WI38 (cell line): ENCODE results near the gene DTWD1.
"Not testable (repeated sequence)": the region's sequence is repeated elsewhere in the genome, so short reads cannot be mapped to it uniquely, and the experiment has no call there.

Source experiments
- H3K4me3 ChIP-seq: 2 replicates; pipeline ENCODE4 v1.5.1; 2011; ENCODE audit warnings: low read depth, mild to moderate bottlenecking, control low read depth, low read length
- CTCF ChIP-seq: IDR thresholded peaks from 2 replicates; pipeline ENCODE4 v1.5.1; 2012; ENCODE audit warnings: low read depth, mild to moderate bottlenecking, control low read depth, low read length

Gene DTWD1

GRCh38 chr15:49645941-49646340 is 25.1 kb downstream of the DTWD1 start:
- TF ChIP-seq CTCF = no peak
- no peak overlapping the region for H3K4me3 ChIP-seq

- no peak for TF ChIP-seq CTCF
Measured at GRCh38 chr15:49646891-49647290, 26.0 kb downstream of the DTWD1 start.

GRCh38 chr15:49649987-49650386 is 29.1 kb downstream of the DTWD1 start:
- no peak for TF ChIP-seq CTCF
- no peak overlapping the region for H3K4me3 ChIP-seq

More at GRCh38 chr15:49646891-49647290, 26.0 kb downstream of the DTWD1 start:
- H3K4me3 ChIP-seq = no peak overlapping the region

- no peak overlapping the region for H3K4me3 ChIP-seq
- no peak for TF ChIP-seq CTCF
Measured at GRCh38 chr15:49650676-49651075, 29.8 kb downstream of the DTWD1 start.

GRCh38 chr15:49652922-49653321 is 32.1 kb downstream of the DTWD1 start:
- TF ChIP-seq CTCF = no peak

GRCh38 chr15:49656734-49657133 is 35.9 kb downstream of the DTWD1 start:
- H3K4me3 ChIP-seq = no peak overlapping the region
- no peak for TF ChIP-seq CTCF

More at GRCh38 chr15:49652922-49653321, 32.1 kb downstream of the DTWD1 start:
- H3K4me3 ChIP-seq = no peak overlapping the region

GRCh38 chr15:49664716-49665115 is 43.9 kb downstream of the DTWD1 start:
- no peak for TF ChIP-seq CTCF

GRCh38 chr15:49666486-49666885 is 45.6 kb downstream of the DTWD1 start:
- not testable (repeated sequence) for H3K4me3 ChIP-seq

More at GRCh38 chr15:49664716-49665115, 43.9 kb downstream of the DTWD1 start:
- H3K4me3 ChIP-seq = no peak overlapping the region
